ENCODE results near the gene ABCG4. TPM values are rescaled to one million over a fixed set of nuclear protein-coding genes. Genes with fewer than 3 reads are reported as not detected.

The ABCG4 gene
- total and polyA plus RNA-seq, 2 of the 8 experiments (the other 6 are each of a cell fraction or from before 2014, with no cell fraction given): 1.8 to 2.3 TPM

DNA sequence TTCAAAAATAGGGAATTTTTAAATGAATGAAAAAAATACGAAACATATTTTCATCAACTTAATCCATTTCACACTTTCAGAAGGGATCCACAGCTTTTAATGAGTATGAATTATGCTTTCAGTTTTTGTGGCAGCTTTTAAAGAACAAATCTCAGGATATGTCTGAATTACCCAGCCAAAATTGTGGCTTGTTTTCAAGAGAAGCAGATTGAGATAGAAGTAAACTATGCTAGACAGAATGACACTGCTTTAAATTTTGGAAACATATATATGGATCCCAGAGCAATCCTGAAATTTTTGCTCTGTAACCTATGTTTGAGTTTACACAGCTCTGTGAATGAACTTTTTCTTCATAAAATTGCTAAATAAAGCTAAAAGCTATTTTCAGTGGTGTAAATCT is 29.9 kb upstream of the ABCG4 start:
- peaks cover 5% of the 10 kb centered on the region; the same call in 1 of the 2 replicates for H3K23me2 ChIP-seq (ENCODE audit: low read depth, low read length)

More for the DNA sequence above, 29.9 kb upstream of the ABCG4 start:
- DNase-seq (ENCODE audit: low read depth in 1 of 2, low spot score in 2 of 2): no peak
- no peak overlapping the region for H3K4me3 ChIP-seq (ENCODE audit: extremely low read depth in 1 of 4, insufficient read depth in 2 of 4, low read depth in 3 of 4, low read length in 4 of 4)
- CTCF ChIA-PET (ENCODE audit: partially characterized antibody): interaction anchor here (0.7 to 4.9 kb wide), 4 partner anchors 11 to 50 kb away, joined by 3 to 26 read pairs (median 5); partner anchors contain the start of genes C2CD2L and NLRX1
- FAIRE-seq: no peak
- no peak overlapping the region for H2AFZ ChIP-seq (ENCODE audit: low read length)
- no peak for TF ChIP-seq CREB1 (IDR thresholded peaks at IDR 0.05)
- no peak for TF ChIP-seq HDAC6 (IDR thresholded peaks at IDR 0.05; ENCODE audit: low read depth, low read length)
- no peak for TF ChIP-seq CTBP2 (IDR thresholded peaks at IDR 0.05; ENCODE audit: borderline replicate concordance, insufficient read depth, insufficient read length, low read length)
- no peak for TF ChIP-seq CEBPB (IDR thresholded peaks at IDR 0.05; ENCODE audit: low read depth, low read length)
- TF ChIP-seq TBP (IDR thresholded peaks at IDR 0.05; ENCODE audit: low read depth, low read length): no peak
- no peak for TF ChIP-seq EGR1 (IDR thresholded peaks at IDR 0.05; ENCODE audit: borderline replicate concordance, low read depth, low read length)
- TF ChIP-seq POU5F1 (IDR thresholded peaks at IDR 0.05; ENCODE audit: low read depth, low read length): no peak
- TF ChIP-seq EP300 (IDR thresholded peaks at IDR 0.05; ENCODE audit: borderline replicate concordance in 1 of 2, low read depth in 2 of 2, low read length in 2 of 2): no peak
- H3K79me1 ChIP-seq (ENCODE audit: low read depth, low read length): peaks cover 7% of the 10 kb centered on the region; the same call in 1 of the 2 replicates
- no peaks in the 10 kb centered on the region for H3K27me3 ChIP-seq (replicated peaks in 1 of 4; ENCODE audit: control insufficient read depth in 3 of 4, extremely low read depth in 1 of 4, insufficient read depth in 3 of 4, low read length in 3 of 4)
- no peak overlapping the region for H2BK15ac ChIP-seq (ENCODE audit: low read length)
- no peak overlapping the region for H3K4ac ChIP-seq (replicated peaks; ENCODE audit: insufficient read length, low read depth, low read length)
- POLR2A ChIA-PET (ENCODE audit: partially characterized antibody): interaction anchor here (0.7 to 4.9 kb wide), 5 partner anchors 11 to 77 kb away, joined by 3 to 42 read pairs (median 9); partner anchors contain the start of genes C2CD2L and DPAGT1
- H3K27ac ChIP-seq (ENCODE audit: low read depth, low read length): no peak overlapping the region
- H3K4me2 ChIP-seq (ENCODE audit: insufficient read depth in 1 of 2, low read depth in 2 of 2, low read length in 2 of 2): no peak overlapping the region
- no peak overlapping the region for H2BK20ac ChIP-seq (ENCODE audit: low read length)
- H3K18ac ChIP-seq (ENCODE audit: extremely low read depth, low read length): no peak overlapping the region
- no peak overlapping the region for H2BK12ac ChIP-seq (ENCODE audit: low read depth, low read length)
- H4K20me1 ChIP-seq (replicated peaks in 1 of 2; ENCODE audit: control insufficient read depth in 1 of 2, insufficient read depth in 2 of 2, low read length in 2 of 2): peaks cover 0 to 4% of the 10 kb centered on the region in 2 experiments
- peaks cover 0 to 2% (median under 1%) of the 10 kb centered on the region in 4 experiments; a peak in 2 of 8 replicates for H3K36me3 ChIP-seq (ENCODE audit: control insufficient read depth in 2 of 4, insufficient read depth in 4 of 4, low read length in 3 of 4)
- peaks cover 7 to 19% of the 10 kb centered on the region in 2 experiments for H3K79me2 ChIP-seq (ENCODE audit: control insufficient read depth in 1 of 2, insufficient read depth in 2 of 2, low read length in 2 of 2)
- H4K8ac ChIP-seq (ENCODE audit: extremely low read depth, insufficient read depth, low read length): no peak overlapping the region
- 89% methylated on average over 1 of the region's 1 CpG; no CpG with 5 or more reads in 1 of the 2 experiments for WGBS, 2 experiments (ENCODE audit: extremely low coverage in 1 of 2, insufficient coverage in 1 of 2, insufficient read length in 1 of 2, insufficient replicate concordance in 2 of 2, low coverage in 1 of 2, low lambda C conversion rate in 2 of 2, missing lambda C conversion rate in 1 of 2)
- no peak overlapping the region for H4K5ac ChIP-seq (ENCODE audit: insufficient read length, low read depth, low read length)
- no peaks in the 10 kb centered on the region for H3K9me3 ChIP-seq (ENCODE audit: insufficient read depth in 2 of 2, low read depth in 1 of 2, low read length in 1 of 2)
- no peak overlapping the region for H3K14ac ChIP-seq (ENCODE audit: insufficient read length)
- no peak overlapping the region for H3K23ac ChIP-seq (ENCODE audit: insufficient read length)
- no peak overlapping the region for H4K91ac ChIP-seq (replicated peaks; ENCODE audit: insufficient read length, low read length)
- H2AK5ac ChIP-seq (ENCODE audit: low read depth, low read length): no peak overlapping the region
- H3K9ac ChIP-seq (replicated peaks in 1 of 4; ENCODE audit: extremely low read depth in 1 of 4, low read depth in 3 of 4, low read length in 3 of 4): no peak overlapping the region
- H3K4me1 ChIP-seq (replicated peaks in 1 of 4; ENCODE audit: control insufficient read depth in 3 of 4, insufficient read depth in 4 of 4, low read length in 3 of 4): peaks cover 4 to 10% (median 6%) of the 10 kb centered on the region in 4 experiments; a peak in 6 of 7 replicates
- no peak overlapping the region for H3K56ac ChIP-seq (replicated peaks; ENCODE audit: insufficient read length, low read depth, low read length)
- no peak overlapping the region for H2BK120ac ChIP-seq (replicated peaks; ENCODE audit: low read depth, low read length)
- H2BK5ac ChIP-seq (ENCODE audit: low read depth, low read length): no peak overlapping the region

Data from H1 (cell line).